OCI-LY7 (cell line): ENCODE data around the gene IFI6. TPM values are rescaled to one million over a fixed set of nuclear protein-coding genes. Genes with fewer than 3 reads are reported as not detected.

Experiments used
- BruUV-seq: library from RNA; stranded (reverse); fragments of 400-500 nt; replicated peaks from 2 replicates; lab custom pipeline; 2021; lab: Mats Ljungman, UMichigan
- CTCF ChIA-PET: fragments of 300-600 bp; sonication (Branson Sonifier 250); formaldehyde crosslinking; loops from one replicate; lab custom pipeline; 2022; ENCODE audit warnings: antibody characterized with exemption; ENCODE audit not compliant: unreplicated experiment; lab: Charles Lee
- POLR2A ChIA-PET: fragments of 300-600 bp; sonication (Branson Sonifier 250); formaldehyde crosslinking; loops from one replicate; lab custom pipeline; 2022; ENCODE audit warnings: antibody characterized with exemption; lab: Charles Lee
- DNase-seq: peaks from one replicate; pipeline ENCODE4 v3.0.0-alpha.2; 2015; ENCODE audit warnings: low spot score
- H2AFZ ChIP-seq: fragments of 200-600 bp; sonication (generic), shearing (Covaris generic); 2 replicates; pipeline ENCODE4 v1.6.1; 2014; ENCODE audit warnings: mild to moderate bottlenecking, antibody characterized with exemption, low read length, moderate library complexity
- H3K27ac ChIP-seq: fragments of 200-600 bp; sonication (generic); 2 replicates; pipeline ENCODE4 v1.5.1; 2014; ENCODE audit warnings: mixed run types, low read depth, mild to moderate bottlenecking, moderate library complexity, low read length, inconsistent platforms; ENCODE audit not compliant: poor library complexity, severe bottlenecking
- H3K36me3 ChIP-seq: fragments of 200-600 bp; sonication (generic); 2 replicates; pipeline ENCODE4 v1.6.1; 2014; ENCODE audit warnings: mild to moderate bottlenecking, antibody characterized with exemption, low read length, moderate library complexity, mixed read lengths; ENCODE audit not compliant: insufficient read depth
- H3K4me1 ChIP-seq: fragments of 200-600 bp; sonication (generic); 2 replicates; pipeline ENCODE4 v1.5.1; 2014; ENCODE audit warnings: mild to moderate bottlenecking, low read length; ENCODE audit not compliant: insufficient read depth, poor library complexity, severe bottlenecking
- H3K4me2 ChIP-seq: fragments of 200-600 bp; sonication (generic); 2 replicates; pipeline ENCODE4 v1.6.1; 2014; ENCODE audit warnings: mild to moderate bottlenecking, low read length
- H3K4me3 ChIP-seq: fragments of 200-600 bp; sonication (generic); 2 replicates; pipeline ENCODE4 v1.5.1; 2014; ENCODE audit warnings: mild to moderate bottlenecking, low read depth, low read length; ENCODE audit not compliant: poor library complexity, severe bottlenecking
- H3K79me2 ChIP-seq: fragments of 200-600 bp; sonication (generic); 2 replicates; pipeline ENCODE4 v1.6.1; 2016; ENCODE audit warnings: low read depth, mild to moderate bottlenecking, low read length, moderate library complexity, mixed read lengths; ENCODE audit not compliant: insufficient read depth
- H3K9me2 ChIP-seq: fragments of 200-600 bp; sonication (generic); 2 replicates; pipeline ENCODE4 v1.6.1; 2016; ENCODE audit warnings: mild to moderate bottlenecking, low read length, mixed read lengths; ENCODE audit not compliant: insufficient read depth
- H3K9me3 ChIP-seq: fragments of 200-600 bp; sonication (generic); 2 replicates; pipeline ENCODE4 v1.6.1; 2014; ENCODE audit warnings: mild to moderate bottlenecking, mixed run types, low read length, mixed read lengths
- H4K20me1 ChIP-seq: fragments of 200-600 bp; sonication (generic); 2 replicates; pipeline ENCODE4 v1.6.1; 2014; ENCODE audit warnings: mild to moderate bottlenecking, antibody characterized with exemption, low read length, moderate library complexity, mixed read lengths; ENCODE audit not compliant: insufficient read depth
- EZH2phosphoT487 ChIP-seq: fragments of 200-600 bp; sonication (generic); IDR thresholded peaks from 2 replicates; pipeline ENCODE4 v1.6.1; 2018; ENCODE audit warnings: low read depth, borderline replicate concordance, mild to moderate bottlenecking, mixed run types, antibody characterized with exemption, low read length, moderate library complexity, mixed read lengths
- intact Hi-C: fragments of 100-400 bp; cut with micrococcal nuclease; formaldehyde crosslinking; loops from one replicate; pipeline ENCODE4 v1.10.0; 2022; ENCODE audit not compliant: unreplicated experiment
- total RNA-seq, 2 experiments: library from RNA; depleted of rRNA in 1 of 2; stranded (reverse); fragments of >200 nt in 1 of 2; shearing (Covaris generic) in 1 of 2; gene quantifications; 2 replicates each; pipeline ENCODE4 v1.2.3, GENCODE V29; 2014 to 2022
- TF ChIP-seq, protein P1 (sequence below): fragments of 200-600 bp; sonication (generic); conservative IDR thresholded peaks from 2 replicates; pipeline ENCODE4 v1.5.1; 2014; ENCODE audit warnings: mild to moderate bottlenecking, antibody characterized with exemption, low read length, moderate library complexity, mixed read lengths

The IFI6 gene
- total RNA-seq, 2 experiments from 2014 or later = 6.0 to 7.7 TPM

DNA sequence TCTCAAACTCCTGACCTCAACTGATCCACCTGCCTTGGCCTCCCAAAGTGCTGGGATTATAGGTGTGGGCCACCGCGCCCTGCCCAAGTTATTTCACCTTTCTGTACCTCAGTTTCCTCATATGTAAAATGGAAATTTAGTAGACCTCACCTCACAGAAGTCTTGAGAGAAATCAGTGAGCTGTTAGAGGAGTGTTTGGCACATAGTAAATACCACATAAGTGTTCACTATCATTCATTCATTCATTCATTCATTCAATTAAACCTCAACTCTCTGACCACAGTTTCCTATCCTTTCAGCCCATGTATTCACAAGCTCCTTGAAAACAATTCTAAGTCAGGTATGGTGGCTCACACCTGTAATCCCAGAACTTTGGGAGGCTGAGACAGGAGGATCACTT is 33.2 kb downstream of the IFI6 start:
- CTCF ChIA-PET = no interaction called here
- Histone ChIP-seq H4K20me1 (no peaks in the 10 kb centered on the region), H3K4me1 (peaks cover 12% of the 10 kb centered on the region), H3K36me3 (no peaks in the 10 kb centered on the region), H3K9me2 (no peaks in the 10 kb centered on the region), H3K4me2 (no peak overlapping the region), H3K27ac (no peak overlapping the region), H2AFZ (no peak overlapping the region), H3K9me3 (no peaks in the 10 kb centered on the region), H3K79me2 (no peaks in the 10 kb centered on the region), H3K4me3 (no peak overlapping the region)
- BruUV-seq = no TSS peak
- TF ChIP-seq, protein P1, sequence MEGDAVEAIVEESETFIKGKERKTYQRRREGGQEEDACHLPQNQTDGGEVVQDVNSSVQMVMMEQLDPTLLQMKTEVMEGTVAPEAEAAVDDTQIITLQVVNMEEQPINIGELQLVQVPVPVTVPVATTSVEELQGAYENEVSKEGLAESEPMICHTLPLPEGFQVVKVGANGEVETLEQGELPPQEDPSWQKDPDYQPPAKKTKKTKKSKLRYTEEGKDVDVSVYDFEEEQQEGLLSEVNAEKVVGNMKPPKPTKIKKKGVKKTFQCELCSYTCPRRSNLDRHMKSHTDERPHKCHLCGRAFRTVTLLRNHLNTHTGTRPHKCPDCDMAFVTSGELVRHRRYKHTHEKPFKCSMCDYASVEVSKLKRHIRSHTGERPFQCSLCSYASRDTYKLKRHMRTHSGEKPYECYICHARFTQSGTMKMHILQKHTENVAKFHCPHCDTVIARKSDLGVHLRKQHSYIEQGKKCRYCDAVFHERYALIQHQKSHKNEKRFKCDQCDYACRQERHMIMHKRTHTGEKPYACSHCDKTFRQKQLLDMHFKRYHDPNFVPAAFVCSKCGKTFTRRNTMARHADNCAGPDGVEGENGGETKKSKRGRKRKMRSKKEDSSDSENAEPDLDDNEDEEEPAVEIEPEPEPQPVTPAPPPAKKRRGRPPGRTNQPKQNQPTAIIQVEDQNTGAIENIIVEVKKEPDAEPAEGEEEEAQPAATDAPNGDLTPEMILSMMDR = no peak
- no peak for TF ChIP-seq EZH2phosphoT487
- intact Hi-C loops = no loop called here
- POLR2A ChIA-PET = no interaction called here
- no peak for DNase-seq

DNA sequence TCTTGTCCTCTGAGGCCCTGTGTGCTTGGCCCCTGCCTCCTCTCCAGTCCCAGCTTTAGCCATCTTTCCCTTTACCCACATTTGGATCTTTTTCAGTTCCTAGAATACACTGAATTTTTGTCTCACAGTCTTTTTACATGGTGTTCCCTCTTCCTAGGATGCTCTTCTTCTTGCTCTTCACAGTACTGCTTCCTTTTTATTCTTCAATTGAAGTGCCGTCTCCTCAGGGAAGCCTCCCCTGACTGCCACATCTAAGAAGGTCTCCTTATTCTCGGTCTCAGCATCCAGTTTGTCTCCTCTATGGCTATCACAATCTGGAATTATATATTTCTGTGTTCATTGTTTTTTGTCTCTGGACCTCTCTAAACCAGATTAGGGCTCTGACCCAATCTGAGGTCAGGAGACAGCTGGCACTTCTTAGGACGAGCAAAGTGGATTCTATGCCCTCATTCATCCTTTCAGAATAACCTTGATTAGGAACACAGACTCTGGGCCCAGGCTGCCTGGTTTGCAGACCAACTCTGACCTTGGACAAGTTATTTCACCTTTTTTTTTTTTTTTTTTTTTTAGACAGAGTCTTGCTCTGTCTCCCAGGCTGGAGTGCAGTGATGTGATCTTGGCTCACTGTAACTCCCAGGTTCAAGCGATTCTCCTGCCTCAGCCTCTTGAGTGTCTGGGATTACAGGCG is 33.8 kb downstream of the IFI6 start:
- intact Hi-C loops = no loop called here
- ChIA-PET CTCF (no interaction called here), POLR2A (no interaction called here)
- Histone ChIP-seq H3K9me2 (no peaks in the 10 kb centered on the region), H3K4me1 (peaks cover 13% of the 10 kb centered on the region), H3K4me3 (no peak overlapping the region), H3K27ac (no peak overlapping the region), H4K20me1 (no peaks in the 10 kb centered on the region), H3K9me3 (no peaks in the 10 kb centered on the region), H2AFZ (no peak overlapping the region), H3K4me2 (no peak overlapping the region), H3K36me3 (no peaks in the 10 kb centered on the region), H3K79me2 (no peaks in the 10 kb centered on the region)
- DNase-seq = no peak
- BruUV-seq = no TSS peak
- TF ChIP-seq, protein P1 = no peak
- TF ChIP-seq EZH2phosphoT487 = no peak

DNA sequence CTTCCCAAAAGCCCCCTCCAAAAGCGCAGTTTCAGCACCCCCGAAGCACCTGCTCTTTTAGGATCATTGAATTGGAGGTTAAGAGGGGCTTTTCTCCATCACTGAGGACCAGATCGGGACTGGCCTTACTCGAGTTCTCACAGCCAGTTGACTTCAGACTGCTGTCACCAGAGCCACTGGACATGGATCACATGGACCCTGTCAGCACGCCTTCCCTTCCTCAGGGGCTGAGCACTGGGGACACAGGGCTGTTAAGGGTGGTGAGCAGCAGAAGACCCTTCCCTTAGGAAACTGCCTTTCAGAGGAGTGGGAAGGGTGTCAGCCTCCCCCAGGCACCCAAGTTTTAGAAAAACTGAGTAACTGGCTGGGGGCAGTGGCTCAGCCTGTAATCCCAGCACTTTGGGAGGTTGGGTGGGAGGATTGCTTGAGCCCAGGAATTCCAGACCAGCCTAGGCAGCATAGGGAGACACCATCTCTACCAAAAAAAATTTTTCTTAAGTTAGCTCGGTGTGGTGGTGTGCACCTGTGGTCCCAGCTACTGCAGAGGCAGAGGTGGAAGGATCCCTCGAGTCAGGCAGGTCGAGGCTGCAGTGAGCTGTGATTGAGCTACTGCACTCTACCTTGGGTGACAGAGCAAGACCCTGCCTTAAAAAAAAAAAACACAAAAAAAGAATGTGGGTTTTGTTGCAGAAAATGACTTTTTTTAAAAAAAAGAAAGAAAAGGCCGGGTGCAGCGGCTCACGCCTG is 36.4 kb downstream of the IFI6 start:
- H3K27ac ChIP-seq = no peak overlapping the region
- ChIA-PET CTCF (no interaction called here), POLR2A (interaction anchor here (0.6 to 0.7 kb wide), 3 partner anchors 7 to 257 kb away, joined by 3 to 4 read pairs (median 4); no protein-coding TSS in a partner anchor)
- peaks cover 40% of the 10 kb centered on the region for H3K4me1 ChIP-seq
- no peaks in the 10 kb centered on the region for H3K79me2 ChIP-seq
- BruUV-seq = no TSS peak
- DNase-seq = no peak
- H3K36me3 ChIP-seq = no peaks in the 10 kb centered on the region
- H2AFZ ChIP-seq = no peak overlapping the region
- H4K20me1 ChIP-seq = no peaks in the 10 kb centered on the region
- no peak overlapping the region for H3K4me2 ChIP-seq
- no peak for TF ChIP-seq EZH2phosphoT487
- TF ChIP-seq, protein P1 = no peak
- H3K9me3 ChIP-seq = no peaks in the 10 kb centered on the region
- no peaks in the 10 kb centered on the region for H3K9me2 ChIP-seq
- no peak overlapping the region for H3K4me3 ChIP-seq
- intact Hi-C loops = no loop called here
